GM19025 (cell line): ENCODE results near the gene ZNF79.
"Not testable (repeated sequence)": the region's sequence is repeated elsewhere in the genome, so short reads cannot be mapped to it uniquely, and the experiment has no call there.

ENCODE experiments used
- ATAC-seq: cut with Tn5 transposase; IDR thresholded peaks from one replicate; pipeline ENCODE4 v1.9.1; 2021; ENCODE audit warnings: mild to moderate bottlenecking, low read depth, moderate library complexity; ENCODE audit not compliant: unreplicated experiment

ZNF79 gene

DNA sequence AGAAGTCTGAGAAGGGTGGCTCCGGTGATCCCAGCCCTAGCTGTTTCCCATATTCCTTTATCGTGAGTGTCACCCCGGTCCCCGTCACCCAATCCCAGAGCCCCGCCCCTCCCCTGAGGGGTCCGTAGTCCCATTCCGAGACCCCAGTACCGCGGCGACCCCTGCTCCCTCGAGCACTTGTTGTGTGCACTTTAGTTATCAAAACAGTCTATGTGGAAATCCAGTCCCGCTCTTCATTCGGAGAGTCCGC, 27.4 kb downstream of the ZNF79 start:
- no peak for ATAC-seq

DNA sequence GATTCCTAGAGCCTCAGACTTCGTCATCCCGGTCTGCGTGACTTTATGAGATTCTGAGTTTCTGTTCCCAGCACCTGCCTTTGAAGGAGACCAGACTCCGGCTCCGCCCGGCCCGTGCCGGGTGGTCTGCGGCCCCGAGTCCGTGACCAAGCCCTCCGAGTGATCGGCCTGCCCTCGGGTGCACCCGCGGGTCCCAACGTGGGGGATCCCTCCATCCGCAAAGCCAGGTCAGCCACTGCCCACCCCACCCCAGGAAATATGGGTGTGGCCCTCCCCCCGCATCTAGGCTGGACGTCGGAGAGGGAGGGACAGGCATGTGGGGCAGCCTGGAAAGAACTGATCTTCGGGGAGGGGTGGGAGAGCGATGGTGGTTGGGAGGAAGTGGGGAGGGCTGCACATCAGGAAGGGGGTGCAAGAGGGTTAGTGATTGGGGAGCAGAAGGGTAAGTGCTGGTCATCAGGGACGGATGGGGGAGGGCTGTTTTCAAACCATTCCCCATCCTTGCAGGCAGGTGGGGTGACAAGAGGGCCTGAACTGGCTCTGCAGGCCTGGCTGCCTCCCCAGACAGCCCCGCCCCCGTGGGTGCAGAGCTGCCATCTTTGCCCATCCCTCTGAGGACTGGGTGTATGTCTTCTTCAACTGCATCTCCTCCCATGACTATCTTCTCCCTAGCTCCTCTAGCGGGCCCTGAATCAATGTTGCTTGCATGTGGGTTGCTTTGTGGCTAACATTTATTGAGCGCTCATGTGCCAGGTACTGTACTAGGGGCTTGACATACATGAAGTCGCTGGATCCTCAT, 27.9 kb downstream of the ZNF79 start:
- no peak for ATAC-seq

DNA sequence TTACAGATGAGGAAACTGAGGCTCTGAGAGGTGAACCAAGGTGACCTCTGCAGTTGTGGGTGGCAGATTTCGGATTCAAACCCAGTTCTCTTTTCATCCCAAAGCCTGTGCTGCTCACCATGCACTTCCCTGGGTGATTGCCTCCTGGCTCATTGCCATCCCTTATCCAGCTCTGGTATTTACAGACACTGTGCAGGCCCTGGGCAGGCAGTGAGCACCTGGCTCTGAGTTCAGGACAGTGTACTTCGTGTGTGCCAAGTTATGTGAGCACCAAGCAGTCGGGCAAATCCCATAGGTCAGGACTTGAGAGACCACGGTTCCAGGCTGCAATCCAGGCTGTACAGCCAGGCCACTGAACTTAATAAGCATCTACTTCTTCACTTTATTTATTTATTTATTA, 28.5 kb downstream of the ZNF79 start:
- no peak for ATAC-seq

DNA sequence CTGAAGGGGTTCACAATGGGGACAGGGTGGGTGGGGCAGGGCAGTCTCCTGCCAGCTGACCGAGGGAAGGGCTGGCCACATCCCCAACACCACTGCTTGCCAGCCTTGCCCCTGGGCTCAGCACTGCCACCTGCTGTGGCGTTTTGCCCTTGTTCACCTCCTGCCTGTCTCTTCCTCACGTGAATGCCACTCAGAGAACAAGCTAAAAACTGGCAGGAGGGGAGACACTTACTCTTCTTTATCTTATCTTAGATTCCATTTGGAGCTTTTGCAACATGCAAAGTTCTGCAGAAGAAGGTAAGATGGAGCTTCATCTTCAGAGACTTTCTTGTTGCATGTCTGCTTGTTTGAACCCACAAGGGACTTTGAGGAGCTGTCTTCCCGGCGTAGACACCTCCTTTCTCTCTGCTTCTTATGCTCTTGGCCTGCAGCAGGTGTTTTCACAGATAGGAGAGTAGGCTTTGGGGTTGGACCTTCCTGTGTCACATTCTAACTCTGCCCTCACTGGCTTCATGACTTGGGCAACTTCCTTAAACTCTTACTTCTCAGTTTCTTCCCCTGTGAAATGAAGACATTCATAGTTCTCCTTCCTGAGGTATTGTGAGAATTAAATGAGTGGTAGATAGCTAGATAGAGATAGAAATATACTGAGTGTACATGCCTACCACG, 31.3 kb downstream of the ZNF79 start:
- ATAC-seq = no peak

DNA sequence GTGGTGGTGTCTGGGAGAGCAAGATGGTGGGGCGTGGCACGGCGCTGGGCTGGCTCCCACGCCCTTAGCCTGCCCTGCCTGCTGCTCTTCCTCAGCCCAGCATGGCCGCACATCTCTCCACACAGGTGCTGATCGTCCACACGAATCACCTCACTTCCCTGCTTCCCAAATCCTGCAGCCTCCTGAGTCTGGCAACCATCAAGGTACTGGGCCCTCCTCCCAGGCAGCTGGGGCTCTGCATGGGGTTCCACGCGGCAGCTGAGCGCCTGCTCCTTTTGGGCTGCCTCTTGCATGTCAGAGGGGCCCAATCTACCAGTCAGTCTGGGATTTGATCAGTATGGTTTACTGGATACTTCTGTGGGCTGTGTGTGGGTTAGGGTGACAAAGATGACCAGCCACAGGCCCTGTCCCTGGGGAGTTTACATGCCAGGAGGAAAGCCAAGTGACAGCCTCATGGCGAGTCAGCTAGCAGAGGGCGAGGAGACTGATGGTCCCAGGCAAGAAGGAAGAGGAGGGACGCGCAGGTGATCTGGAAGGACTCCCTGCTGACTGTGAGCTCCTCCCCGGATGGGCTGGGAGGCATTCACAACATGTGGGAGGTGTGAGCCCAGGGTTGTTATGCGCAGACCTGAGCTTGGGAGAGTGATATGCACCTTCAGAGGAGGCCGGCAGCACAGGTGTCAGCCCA, 33.2 kb downstream of the ZNF79 start:
- no peak for ATAC-seq

DNA sequence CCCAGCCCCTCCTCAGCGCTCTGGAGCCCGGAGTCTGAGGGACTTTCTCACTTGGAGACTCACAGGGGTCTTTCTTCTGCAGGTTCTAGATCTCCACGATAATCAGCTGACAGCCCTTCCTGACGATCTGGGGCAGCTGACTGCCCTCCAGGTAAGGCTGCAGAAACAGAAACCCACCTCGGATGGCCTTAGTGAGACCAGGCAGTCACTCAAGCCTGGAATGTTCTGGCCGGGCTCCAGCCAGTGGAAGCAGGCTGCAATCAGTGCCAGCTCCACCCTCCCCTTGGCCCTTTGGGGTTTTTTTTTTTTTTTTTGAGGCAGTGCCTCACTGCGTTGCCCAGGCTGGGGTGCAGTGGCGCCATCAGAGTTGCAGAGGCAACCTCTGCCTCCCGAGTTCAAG, 34.7 kb downstream of the ZNF79 start:
- no peak for ATAC-seq

DNA sequence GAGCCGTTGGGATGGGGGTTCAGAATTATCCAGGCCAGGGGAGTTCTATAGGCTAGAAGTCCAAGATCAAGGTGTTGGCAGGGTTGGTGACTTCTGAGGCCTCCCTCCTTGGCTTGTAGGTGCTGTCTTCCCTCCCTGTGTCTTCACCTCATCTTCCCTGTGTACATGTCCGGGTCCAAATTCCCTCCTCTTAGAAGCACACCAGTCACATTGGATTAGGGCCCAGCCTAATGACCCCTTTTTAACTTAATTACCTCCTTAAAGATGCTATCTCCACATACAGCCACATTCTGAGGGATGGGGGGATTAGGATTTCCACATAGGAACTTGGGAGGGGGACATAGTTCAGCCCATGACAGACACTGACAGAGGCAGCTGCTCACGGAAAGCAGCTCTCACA, 39.2 kb downstream of the ZNF79 start:
- no peak for ATAC-seq

DNA sequence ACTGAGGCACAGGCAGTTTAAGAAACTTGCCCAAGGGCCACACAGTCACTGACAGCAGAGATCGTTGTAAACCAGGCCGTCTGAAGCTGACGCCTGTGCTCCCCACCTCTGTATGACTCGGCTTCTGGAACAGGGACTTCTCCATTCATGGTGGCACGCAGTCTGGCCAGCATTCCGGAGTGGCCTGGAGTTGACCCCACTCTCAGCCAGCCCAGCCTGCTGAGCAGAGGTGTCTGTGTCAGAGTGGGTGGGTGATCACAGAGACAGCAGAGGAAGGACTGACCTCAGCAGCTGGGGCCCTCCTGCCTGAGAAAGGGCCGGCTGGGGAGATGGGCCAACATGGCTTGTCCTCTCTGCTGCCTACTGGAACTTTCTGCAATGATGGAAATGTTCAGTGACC, 39.7 kb downstream of the ZNF79 start:
- no peak for ATAC-seq

DNA sequence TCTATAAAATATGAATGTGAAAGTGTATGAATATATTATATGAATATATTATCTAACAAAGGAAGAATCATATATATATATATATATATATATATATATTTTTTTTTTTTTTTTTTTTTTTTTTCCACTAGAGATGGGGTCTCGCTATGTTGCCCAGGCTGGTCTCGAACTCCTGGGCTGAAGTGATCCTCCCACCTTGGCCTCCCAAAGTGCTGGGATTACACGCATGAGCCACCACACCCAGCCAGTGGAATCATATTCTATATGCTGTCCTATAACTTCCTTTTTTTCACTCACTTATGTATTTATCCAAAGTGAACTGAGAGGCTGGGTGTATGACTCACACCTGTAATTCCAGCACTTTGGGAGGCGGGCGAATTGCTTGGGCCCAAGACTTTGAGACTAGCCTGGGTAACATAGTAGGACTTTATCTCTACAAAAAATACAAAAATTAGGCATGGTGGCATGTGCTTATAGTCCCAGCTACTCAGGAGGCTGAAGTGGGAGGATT, 42.3 kb downstream of the ZNF79 start:
- not testable (repeated sequence) for ATAC-seq

DNA sequence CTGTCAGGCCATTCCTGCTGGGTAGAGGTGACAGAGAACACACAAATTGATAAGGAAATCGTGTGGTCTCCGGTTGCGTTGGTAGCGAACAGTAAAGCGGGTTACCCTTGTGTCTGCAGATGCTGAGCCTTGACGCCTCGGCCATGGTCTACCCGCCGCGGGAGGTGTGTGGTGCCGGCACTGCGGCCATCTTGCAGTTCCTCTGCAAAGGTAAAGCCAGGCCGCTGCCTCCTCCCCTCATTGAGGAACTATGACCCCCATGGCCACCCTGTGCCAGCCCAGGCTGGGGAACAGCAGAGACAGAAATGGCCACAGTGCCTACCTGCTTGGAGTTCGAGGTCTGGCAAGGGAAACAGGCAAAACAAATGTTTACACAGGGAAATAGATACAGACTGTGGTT, 43.4 kb downstream of the ZNF79 start:
- ATAC-seq = no peak

DNA sequence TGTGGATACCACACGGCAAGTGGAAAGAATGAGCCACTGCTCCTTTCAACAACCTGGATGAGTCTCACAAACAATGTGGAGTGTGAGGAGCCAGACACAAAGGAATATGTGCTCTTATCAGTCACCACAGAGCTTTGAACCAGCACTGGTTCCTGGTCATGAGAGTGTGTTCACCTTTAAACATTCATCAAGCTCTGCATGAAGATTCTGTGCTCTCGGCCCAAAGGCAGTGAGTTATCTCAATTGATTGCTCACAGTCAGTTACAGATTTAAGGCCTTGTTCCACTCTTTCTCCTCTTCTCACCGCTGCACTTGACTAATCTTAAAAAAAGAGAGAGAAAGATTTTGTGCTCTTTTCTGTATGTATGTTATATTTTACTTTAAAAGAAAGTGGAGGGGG, 46.5 kb downstream of the ZNF79 start:
- ATAC-seq = no peak

DNA sequence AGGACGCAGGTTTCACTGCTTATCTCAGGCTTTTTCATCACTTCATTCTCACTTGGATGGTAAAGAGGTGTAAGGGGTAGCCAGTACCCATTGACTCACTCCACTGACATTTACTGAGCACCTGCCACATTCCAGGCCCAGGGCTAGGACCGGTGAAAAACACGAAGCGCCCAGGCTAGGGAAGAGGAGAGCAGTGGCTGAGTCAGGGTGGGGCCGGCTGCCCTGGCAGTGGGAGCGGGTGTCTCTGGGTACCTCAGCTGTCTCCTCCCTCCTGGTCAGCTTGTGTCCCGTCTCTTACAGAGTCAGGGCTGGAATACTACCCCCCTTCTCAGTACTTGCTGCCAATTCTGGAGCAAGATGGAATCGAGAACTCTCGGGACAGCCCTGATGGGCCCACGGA, 49.3 kb downstream of the ZNF79 start:
- no peak for ATAC-seq

DNA sequence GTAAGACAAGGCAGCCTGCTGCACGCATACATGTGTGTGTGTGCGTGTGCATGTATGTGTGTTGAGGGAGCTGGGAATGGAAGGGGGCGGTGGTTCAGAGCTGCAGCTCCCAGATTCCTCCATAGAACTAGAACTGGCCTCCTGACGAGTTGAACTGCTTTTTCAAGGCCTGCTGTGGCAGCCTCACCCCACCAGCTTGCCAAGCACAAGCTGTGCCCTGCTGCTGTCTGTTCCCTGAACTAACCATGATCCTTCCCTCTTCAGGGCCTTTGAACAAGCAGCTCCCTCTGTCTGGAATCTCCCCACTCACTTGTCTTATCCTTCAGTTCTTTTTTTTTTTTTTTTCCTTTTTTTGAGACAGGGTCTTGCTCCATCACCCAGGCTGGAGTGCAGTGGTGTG, 49.8 kb downstream of the ZNF79 start:
- ATAC-seq = no peak

DNA sequence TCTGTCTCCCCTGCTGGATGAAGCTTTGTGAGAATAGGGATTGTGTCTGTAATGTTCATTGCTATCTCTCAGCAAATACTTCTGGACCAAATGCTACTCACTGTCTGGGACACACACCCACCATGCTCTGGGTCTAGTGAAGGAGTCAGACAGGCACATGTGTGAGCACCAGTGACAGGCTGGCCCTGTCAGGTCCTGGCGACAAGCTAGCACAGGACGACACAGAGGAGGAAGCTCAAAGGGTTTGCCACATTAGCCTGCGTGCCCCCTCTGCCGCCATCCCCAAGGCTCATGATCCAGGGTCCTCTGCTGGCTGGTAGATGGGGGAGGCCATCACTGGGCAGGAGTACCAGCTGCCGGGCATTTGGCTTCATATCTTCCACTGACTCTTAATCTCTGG, 50.4 kb downstream of the ZNF79 start:
- ATAC-seq = no peak

DNA sequence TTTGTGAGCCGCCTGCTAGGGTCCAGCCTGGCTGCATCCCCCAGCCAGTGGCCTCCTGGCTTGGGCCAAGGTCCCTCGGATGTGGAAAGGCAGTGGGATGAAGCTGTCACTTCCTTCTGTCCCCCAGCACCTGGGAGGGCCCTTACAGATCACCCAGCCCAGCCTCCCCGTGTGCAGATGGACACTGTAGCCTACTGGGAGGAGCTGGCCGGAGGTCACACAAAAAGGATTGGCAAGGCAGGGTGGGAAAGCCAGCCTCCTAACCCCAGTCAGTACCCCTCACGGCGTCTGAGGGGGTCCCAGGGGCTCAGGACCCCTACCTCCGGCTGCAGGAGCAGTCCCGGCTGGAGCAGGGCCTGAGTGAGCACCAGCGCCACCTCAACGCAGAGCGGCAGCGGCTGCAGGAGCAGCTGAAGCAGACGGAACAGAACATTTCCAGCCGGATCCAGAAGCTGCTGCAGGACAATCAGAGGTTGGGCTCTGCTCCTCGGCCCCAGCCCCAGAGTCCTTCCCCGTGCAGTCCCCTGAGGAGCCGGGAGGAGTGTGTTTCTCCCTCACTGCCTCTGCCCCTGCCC, 55.4 kb downstream of the ZNF79 start:
- no peak for ATAC-seq

DNA sequence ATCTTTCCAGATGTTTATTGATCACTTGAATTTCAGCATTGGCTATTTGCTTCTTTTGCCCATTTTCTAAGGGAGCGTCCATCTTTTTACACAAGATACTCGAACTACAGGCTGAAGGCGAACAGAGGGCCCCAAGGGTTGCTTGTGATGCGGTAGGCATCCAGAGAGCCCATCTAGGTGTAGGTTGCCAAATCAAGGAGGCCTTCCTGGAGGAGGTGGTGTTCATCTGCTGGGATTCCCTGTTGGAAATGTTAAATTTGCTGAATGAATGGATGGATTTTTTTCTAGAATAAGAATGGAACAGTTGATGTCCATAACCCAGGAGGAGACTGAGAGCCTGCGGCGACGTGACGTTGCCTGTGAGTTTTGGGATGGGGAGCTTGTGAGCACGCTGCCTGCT, 58.5 kb downstream of the ZNF79 start:
- ATAC-seq = no peak

DNA sequence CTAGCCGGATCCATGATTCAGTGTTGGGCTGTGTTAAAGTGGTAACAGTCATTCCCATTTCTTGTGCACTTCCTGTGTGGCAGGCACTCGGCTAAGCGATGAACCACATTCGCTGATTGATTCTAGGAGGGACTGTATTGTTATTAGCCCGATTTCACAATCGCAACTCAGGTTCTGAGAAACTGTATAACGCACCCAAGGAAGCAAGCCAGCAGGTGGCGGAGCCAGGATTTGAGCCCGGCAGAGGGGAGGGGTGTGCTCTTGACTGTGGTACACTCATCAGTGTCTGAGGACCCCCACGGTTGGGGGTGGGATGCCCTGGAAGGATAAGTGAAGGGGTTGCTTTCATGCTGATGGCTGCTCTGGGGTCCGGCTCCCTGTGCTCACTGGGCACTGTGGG, 61.8 kb downstream of the ZNF79 start:
- no peak for ATAC-seq

DNA sequence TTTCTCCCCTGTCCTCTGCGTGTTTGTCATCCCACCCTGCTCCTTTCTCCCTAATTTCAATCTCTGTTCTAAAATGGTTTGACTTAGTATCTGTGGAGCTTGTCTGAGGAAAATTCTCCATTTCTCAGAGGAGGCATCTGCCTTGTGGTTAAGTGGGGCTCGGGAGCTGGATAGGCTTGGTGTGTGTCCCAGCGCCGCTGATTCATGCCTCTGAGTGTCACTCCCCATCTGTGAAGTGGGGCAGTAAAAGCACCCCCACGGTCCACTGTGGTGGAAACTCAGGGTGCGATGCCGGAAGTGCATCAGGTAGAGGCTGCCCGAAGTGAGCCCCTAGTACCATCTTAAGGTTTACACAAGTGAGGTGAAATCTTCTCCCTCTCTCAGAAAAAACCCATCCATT, 64.8 kb downstream of the ZNF79 start:
- no peak for ATAC-seq

DNA sequence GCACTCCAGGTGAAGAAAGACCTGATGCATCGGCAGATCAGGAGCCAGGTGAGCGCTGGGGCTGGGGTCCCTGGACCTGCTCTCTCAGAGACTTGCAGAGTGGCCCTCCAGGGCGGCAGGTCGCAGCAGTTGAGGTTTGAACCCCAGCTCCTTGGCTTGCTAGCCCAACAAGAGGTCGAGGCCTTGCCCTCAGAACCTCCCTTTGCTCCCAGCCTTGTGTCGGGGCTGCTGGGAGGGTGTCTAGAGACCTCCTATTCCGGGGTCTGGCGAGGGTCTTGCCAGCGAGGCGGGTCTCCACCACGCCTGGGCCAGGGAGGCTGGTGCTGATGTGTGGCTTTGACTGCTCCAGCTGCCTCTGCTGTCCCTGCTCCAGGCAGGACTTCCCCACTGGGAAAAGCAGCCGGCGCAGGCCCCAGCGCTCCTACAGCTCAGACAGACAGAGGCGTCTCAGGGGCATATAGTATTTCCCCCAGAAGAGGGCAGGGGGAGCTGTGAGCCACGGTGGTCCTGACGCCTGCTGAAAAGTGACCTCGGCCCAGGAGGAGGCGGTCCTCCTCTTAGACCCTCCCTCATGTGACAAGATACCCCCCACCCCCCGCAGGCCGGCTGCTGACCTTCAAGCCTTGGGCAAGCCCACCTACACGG, 65.4 kb downstream of the ZNF79 start:
- no peak for ATAC-seq

DNA sequence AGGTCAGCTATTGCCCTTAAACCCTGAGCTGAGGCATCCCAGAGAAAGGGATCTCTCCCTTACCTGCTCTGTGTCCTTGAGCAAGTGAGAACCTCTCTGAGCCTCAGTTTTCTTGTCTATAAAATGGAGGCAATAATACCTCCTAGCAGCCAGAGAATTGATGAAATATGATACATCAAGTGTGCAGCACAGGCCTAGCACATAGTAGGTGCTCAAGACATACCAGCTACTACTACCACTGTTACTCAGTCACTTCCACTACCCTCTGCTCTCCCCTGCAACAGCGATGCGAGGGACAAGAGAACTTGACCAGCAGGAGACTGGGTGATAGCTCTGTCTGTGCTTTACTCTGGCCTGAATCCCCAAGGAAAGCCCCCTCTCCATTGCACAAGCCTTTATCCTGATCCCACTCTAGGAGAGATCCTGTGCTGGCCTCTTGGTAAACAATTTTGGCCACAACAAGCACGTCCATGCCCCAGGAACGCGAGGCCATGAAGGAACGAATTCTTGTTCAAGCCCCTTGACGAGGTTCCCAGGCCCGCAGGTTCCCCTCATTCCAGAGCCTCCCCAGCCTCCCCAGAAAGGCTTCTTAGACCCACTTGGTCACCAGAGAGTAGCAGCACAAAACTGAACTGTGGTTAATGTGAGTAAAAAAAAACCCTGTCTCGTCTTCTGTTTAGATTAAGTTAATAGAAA, 66.5 kb downstream of the ZNF79 start:
- no peak for ATAC-seq
